Measurements from ENCODE around the gene TMEM11. TPM values are rescaled to one million over a fixed set of nuclear protein-coding genes. Genes with fewer than 3 reads are reported as not detected.

The TMEM11 gene
- total RNA-seq, 1 experiment from 2014 or later: 23.4 TPM

DNA sequence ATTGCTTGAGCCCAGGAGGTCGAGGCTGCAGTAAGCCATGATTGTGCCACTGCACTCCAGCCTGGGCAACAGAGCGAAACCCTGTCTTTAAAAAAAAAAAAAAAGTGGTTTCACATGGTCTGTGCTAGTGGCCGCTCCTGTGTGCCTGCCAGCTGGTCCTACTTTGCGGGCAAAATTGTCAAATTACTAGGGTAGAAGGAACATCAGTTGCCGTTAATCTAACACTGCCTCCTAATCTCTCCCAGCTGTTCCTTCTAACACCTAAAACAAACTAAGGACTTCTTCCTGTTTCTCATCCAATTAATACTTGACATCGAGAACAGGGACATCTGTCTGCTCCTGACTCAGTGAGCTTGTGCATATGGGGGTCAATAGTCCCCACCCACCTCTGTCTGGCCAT lies 23.9 kb downstream of the TMEM11 start:
- in situ Hi-C loops (cut with HindIII; ENCODE audit: low pct_unique_long_range_greater_than_20kb, low sequenced_read_pairs): no loop called here
- BruUV-seq (replicated peaks): no TSS peak
- Histone ChIP-seq H3K4me3 (ENCODE audit: low read depth in 2 of 2, low read length in 2 of 2) (no peak overlapping the region), H3K27ac (ENCODE audit: low read length) (no peak overlapping the region), H3K36me3 (ENCODE audit: control insufficient read depth, insufficient read depth, low read length) (no peaks in the 10 kb centered on the region; the same call in 1 of the 2 replicates), H3K9me3 (ENCODE audit: control insufficient read depth, insufficient read depth, low read depth, low read length) (no peaks in the 10 kb centered on the region), H3K27me3 (ENCODE audit: control insufficient read depth, insufficient read depth, low read length) (no peaks in the 10 kb centered on the region), H3K4me1 (ENCODE audit: control insufficient read depth, insufficient read depth, low read length) (no peaks in the 10 kb centered on the region)
- ATAC-seq (no peak), DNase-seq (ENCODE audit: low read depth, low spot score) (no peak)
- ChIA-PET POLR2A (no interaction called here), CTCF (no interaction called here)
- TF ChIP-seq TCF7L2 (IDR thresholded peaks at IDR 0.05; ENCODE audit: low read depth, low read length) (no peak), POLR2AphosphoS5 (IDR thresholded peaks at IDR 0.05; ENCODE audit: low read depth, low read length) (no peak), SIN3A (IDR thresholded peaks at IDR 0.05; ENCODE audit: borderline replicate concordance, insufficient read depth, low read depth, low read length) (no peak)
- TF ChIP-seq, protein P1, sequence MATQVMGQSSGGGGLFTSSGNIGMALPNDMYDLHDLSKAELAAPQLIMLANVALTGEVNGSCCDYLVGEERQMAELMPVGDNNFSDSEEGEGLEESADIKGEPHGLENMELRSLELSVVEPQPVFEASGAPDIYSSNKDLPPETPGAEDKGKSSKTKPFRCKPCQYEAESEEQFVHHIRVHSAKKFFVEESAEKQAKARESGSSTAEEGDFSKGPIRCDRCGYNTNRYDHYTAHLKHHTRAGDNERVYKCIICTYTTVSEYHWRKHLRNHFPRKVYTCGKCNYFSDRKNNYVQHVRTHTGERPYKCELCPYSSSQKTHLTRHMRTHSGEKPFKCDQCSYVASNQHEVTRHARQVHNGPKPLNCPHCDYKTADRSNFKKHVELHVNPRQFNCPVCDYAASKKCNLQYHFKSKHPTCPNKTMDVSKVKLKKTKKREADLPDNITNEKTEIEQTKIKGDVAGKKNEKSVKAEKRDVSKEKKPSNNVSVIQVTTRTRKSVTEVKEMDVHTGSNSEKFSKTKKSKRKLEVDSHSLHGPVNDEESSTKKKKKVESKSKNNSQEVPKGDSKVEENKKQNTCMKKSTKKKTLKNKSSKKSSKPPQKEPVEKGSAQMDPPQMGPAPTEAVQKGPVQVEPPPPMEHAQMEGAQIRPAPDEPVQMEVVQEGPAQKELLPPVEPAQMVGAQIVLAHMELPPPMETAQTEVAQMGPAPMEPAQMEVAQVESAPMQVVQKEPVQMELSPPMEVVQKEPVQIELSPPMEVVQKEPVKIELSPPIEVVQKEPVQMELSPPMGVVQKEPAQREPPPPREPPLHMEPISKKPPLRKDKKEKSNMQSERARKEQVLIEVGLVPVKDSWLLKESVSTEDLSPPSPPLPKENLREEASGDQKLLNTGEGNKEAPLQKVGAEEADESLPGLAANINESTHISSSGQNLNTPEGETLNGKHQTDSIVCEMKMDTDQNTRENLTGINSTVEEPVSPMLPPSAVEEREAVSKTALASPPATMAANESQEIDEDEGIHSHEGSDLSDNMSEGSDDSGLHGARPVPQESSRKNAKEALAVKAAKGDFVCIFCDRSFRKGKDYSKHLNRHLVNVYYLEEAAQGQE (IDR thresholded peaks at IDR 0.05; ENCODE audit: insufficient read depth in 1 of 2, low read depth in 2 of 2, low read length in 1 of 2): no peak
- TF ChIP-seq, protein P2, sequence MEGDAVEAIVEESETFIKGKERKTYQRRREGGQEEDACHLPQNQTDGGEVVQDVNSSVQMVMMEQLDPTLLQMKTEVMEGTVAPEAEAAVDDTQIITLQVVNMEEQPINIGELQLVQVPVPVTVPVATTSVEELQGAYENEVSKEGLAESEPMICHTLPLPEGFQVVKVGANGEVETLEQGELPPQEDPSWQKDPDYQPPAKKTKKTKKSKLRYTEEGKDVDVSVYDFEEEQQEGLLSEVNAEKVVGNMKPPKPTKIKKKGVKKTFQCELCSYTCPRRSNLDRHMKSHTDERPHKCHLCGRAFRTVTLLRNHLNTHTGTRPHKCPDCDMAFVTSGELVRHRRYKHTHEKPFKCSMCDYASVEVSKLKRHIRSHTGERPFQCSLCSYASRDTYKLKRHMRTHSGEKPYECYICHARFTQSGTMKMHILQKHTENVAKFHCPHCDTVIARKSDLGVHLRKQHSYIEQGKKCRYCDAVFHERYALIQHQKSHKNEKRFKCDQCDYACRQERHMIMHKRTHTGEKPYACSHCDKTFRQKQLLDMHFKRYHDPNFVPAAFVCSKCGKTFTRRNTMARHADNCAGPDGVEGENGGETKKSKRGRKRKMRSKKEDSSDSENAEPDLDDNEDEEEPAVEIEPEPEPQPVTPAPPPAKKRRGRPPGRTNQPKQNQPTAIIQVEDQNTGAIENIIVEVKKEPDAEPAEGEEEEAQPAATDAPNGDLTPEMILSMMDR (IDR thresholded peaks at IDR 0.05): no peak
- intact Hi-C loops (cut with micrococcal nuclease; ENCODE audit: unreplicated experiment): no loop called here

DNA sequence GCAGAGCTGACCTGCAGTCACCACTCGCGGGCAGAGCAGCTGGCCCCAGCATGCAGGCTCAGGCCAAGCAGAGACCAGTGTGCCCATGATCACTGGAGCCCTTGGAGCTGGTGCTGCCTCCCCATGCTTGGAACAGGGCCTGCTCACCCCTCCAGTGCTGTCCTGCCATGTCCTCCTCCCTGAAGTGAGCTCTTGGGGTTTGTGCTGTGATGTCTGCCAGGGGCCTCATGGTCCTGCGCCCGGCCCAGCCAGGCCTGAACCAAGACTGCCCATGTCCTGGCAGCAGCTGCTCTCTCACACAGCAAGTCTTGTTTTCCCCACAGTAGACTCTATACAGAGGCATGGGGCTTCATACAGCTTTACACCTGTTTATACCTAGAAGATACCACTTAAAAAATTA lies 24.6 kb downstream of the TMEM11 start:
- Histone ChIP-seq H3K4me3 (ENCODE audit: low read depth in 2 of 2, low read length in 2 of 2) (no peak overlapping the region), H3K27me3 (ENCODE audit: control insufficient read depth, insufficient read depth, low read length) (no peaks in the 10 kb centered on the region), H3K9me3 (ENCODE audit: control insufficient read depth, insufficient read depth, low read depth, low read length) (no peaks in the 10 kb centered on the region), H3K27ac (ENCODE audit: low read length) (no peak overlapping the region), H3K4me1 (ENCODE audit: control insufficient read depth, insufficient read depth, low read length) (no peaks in the 10 kb centered on the region), H3K36me3 (ENCODE audit: control insufficient read depth, insufficient read depth, low read length) (no peaks in the 10 kb centered on the region; the same call in 1 of the 2 replicates)
- no TSS peak for BruUV-seq (replicated peaks)
- POLR2A ChIA-PET: interaction anchor here (0.6 kb wide), 1 partner anchor 68 kb away, joined by 3 read pairs; no protein-coding TSS in a partner anchor
- CTCF ChIA-PET: no interaction called here
- in situ Hi-C loops (cut with HindIII; ENCODE audit: low pct_unique_long_range_greater_than_20kb, low sequenced_read_pairs): no loop called here
- TF ChIP-seq, protein P2 (IDR thresholded peaks at IDR 0.05): no peak
- no peak for DNase-seq (ENCODE audit: low read depth, low spot score)
- intact Hi-C loops (cut with micrococcal nuclease; ENCODE audit: unreplicated experiment): no loop called here
- ATAC-seq: no peak
